ENCODE data around the gene CUBN. TPM values are rescaled to one million over a fixed set of nuclear protein-coding genes. Genes with fewer than 3 reads are reported as not detected.

Gene CUBN
- total and polyA plus RNA-seq, 9 of the 15 experiments (the other 6 are each of a cell fraction or from before 2014, with no cell fraction given): 0.04 to 0.33 (median 0.09) TPM

DNA sequence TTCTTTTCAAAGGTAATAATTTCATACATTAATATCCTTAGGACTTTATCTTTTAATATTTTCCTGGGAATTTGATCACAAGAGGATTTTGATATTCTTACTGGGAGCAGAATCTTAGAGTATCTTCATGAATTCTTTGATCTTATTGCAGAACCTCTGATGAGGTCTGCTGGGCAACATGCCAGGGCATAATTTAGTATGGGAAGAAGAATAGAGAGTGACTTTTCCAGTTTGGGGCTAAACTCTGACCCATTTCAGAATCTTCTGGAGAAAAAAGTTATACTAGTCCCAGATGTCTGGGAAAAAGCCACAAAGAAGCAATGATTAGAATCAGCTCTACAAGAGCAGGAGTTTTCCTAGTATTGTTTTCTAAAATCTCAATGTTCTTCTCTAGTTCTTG is 284.4 kb downstream of the CUBN start:
- H3K36me3 ChIP-seq (ENCODE audit: control insufficient read depth, insufficient read depth, low read length): no peaks in the 10 kb centered on the region
- BruUV-seq (replicated peaks): no TSS peak
- H3K9ac ChIP-seq (ENCODE audit: insufficient read depth in 1 of 2, low read depth in 2 of 2, low read length in 2 of 2): no peak overlapping the region
- peaks cover 0 to 2% of the 10 kb centered on the region in 2 experiments; a peak in 2 of 5 replicates for H3K27me3 ChIP-seq (ENCODE audit: control insufficient read depth in 2 of 2, insufficient read depth in 2 of 2, low read length in 2 of 2)
- in situ Hi-C loops (cut with MboI): loop anchor here (5.0 to 25.0 kb wide), 5 partner anchors 412 to 1392 kb away; no protein-coding TSS in a partner anchor
- ChIA-PET CTCF (ENCODE audit: low intra/inter-chr PET ratio) (interaction anchor here (3.1 kb wide), 1 partner anchor 412 kb away, joined by 36 read pairs; no protein-coding TSS in a partner anchor), POLR2A (interaction anchor here (0.5 to 0.9 kb wide), 4 partner anchors 18 to 1004 kb away, joined by 3 to 4 read pairs (median 3); no protein-coding TSS in a partner anchor)
- H3K4me2 ChIP-seq (ENCODE audit: insufficient read depth, low read length): no peak overlapping the region
- intact Hi-C loops (cut with micrococcal nuclease): loop anchor here (5.0 kb wide), 1 partner anchor 1372 kb away; no protein-coding TSS in a partner anchor
- H3K9me3 ChIP-seq (replicated peaks; ENCODE audit: control insufficient read depth, insufficient read depth, low read depth, low read length): no peaks in the 10 kb centered on the region
- H3K9me1 ChIP-seq (ENCODE audit: control insufficient read depth, insufficient read depth, low read length): no peaks in the 10 kb centered on the region
- FAIRE-seq: no peak
- H3K27ac ChIP-seq (ENCODE audit: extremely low read depth, low read depth, low read length): no peak overlapping the region
- ATAC-seq: no peak
- no peak overlapping the region for H2AFZ ChIP-seq (ENCODE audit: low read depth, low read length)
- no peaks in the 10 kb centered on the region for H3K4me1 ChIP-seq (replicated peaks in 1 of 2; ENCODE audit: control insufficient read depth in 2 of 2, insufficient read depth in 2 of 2, low read length in 2 of 2)
- H3K79me2 ChIP-seq (ENCODE audit: control insufficient read depth, insufficient read depth, low read length): no peaks in the 10 kb centered on the region
- no peak for DNase-seq (ENCODE audit: extremely low read depth in 1 of 4, low spot score in 3 of 4)
- H3K4me3 ChIP-seq: no peak overlapping the region
- no peaks in the 10 kb centered on the region for H4K20me1 ChIP-seq (replicated peaks; ENCODE audit: control insufficient read depth, insufficient read depth, low read length)
- TF ChIP-seq, protein P1, sequence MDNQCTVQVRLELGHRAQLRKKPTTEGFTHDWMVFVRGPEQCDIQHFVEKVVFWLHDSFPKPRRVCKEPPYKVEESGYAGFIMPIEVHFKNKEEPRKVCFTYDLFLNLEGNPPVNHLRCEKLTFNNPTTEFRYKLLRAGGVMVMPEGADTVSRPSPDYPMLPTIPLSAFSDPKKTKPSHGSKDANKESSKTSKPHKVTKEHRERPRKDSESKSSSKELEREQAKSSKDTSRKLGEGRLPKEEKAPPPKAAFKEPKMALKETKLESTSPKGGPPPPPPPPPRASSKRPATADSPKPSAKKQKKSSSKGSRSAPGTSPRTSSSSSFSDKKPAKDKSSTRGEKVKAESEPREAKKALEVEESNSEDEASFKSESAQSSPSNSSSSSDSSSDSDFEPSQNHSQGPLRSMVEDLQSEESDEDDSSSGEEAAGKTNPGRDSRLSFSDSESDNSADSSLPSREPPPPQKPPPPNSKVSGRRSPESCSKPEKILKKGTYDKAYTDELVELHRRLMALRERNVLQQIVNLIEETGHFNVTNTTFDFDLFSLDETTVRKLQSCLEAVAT (IDR thresholded peaks at IDR 0.05): no peak
- TF ChIP-seq, protein P2, sequence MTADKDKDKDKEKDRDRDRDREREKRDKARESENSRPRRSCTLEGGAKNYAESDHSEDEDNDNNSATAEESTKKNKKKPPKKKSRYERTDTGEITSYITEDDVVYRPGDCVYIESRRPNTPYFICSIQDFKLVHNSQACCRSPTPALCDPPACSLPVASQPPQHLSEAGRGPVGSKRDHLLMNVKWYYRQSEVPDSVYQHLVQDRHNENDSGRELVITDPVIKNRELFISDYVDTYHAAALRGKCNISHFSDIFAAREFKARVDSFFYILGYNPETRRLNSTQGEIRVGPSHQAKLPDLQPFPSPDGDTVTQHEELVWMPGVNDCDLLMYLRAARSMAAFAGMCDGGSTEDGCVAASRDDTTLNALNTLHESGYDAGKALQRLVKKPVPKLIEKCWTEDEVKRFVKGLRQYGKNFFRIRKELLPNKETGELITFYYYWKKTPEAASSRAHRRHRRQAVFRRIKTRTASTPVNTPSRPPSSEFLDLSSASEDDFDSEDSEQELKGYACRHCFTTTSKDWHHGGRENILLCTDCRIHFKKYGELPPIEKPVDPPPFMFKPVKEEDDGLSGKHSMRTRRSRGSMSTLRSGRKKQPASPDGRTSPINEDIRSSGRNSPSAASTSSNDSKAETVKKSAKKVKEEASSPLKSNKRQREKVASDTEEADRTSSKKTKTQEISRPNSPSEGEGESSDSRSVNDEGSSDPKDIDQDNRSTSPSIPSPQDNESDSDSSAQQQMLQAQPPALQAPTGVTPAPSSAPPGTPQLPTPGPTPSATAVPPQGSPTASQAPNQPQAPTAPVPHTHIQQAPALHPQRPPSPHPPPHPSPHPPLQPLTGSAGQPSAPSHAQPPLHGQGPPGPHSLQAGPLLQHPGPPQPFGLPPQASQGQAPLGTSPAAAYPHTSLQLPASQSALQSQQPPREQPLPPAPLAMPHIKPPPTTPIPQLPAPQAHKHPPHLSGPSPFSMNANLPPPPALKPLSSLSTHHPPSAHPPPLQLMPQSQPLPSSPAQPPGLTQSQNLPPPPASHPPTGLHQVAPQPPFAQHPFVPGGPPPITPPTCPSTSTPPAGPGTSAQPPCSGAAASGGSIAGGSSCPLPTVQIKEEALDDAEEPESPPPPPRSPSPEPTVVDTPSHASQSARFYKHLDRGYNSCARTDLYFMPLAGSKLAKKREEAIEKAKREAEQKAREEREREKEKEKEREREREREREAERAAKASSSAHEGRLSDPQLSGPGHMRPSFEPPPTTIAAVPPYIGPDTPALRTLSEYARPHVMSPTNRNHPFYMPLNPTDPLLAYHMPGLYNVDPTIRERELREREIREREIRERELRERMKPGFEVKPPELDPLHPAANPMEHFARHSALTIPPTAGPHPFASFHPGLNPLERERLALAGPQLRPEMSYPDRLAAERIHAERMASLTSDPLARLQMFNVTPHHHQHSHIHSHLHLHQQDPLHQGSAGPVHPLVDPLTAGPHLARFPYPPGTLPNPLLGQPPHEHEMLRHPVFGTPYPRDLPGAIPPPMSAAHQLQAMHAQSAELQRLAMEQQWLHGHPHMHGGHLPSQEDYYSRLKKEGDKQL (CRISPR knock-in tag; IDR thresholded peaks at IDR 0.05; ENCODE audit: borderline replicate concordance): no peak
- TF ChIP-seq FOXA3 (CRISPR knock-in tag; conservative IDR thresholded peaks at IDR 0.05 in 1 of 2, IDR thresholded peaks at IDR 0.05 in 1 of 2): no peak
- no peak for TF ChIP-seq TCF3 (CRISPR knock-in tag; IDR thresholded peaks at IDR 0.05)
- TF ChIP-seq POLR2A (conservative IDR thresholded peaks at IDR 0.05): no peak
- no peak for TF ChIP-seq RB1 (IDR thresholded peaks at IDR 0.05; ENCODE audit: low read depth)
- no peak for TF ChIP-seq KLF13 (tag; IDR thresholded peaks at IDR 0.05; ENCODE audit: borderline replicate concordance, low read depth)
- no peak for TF ChIP-seq ARID1B (IDR thresholded peaks at IDR 0.05)
- no peak for TF ChIP-seq NFXL1 (CRISPR knock-in tag; IDR thresholded peaks at IDR 0.05)
- no peak for TF ChIP-seq MCM2 (IDR thresholded peaks at IDR 0.05; ENCODE audit: low read depth)
- TF ChIP-seq MEIS2 (IDR thresholded peaks at IDR 0.05; ENCODE audit: partially characterized antibody): no peak
- TF ChIP-seq, protein P3, sequence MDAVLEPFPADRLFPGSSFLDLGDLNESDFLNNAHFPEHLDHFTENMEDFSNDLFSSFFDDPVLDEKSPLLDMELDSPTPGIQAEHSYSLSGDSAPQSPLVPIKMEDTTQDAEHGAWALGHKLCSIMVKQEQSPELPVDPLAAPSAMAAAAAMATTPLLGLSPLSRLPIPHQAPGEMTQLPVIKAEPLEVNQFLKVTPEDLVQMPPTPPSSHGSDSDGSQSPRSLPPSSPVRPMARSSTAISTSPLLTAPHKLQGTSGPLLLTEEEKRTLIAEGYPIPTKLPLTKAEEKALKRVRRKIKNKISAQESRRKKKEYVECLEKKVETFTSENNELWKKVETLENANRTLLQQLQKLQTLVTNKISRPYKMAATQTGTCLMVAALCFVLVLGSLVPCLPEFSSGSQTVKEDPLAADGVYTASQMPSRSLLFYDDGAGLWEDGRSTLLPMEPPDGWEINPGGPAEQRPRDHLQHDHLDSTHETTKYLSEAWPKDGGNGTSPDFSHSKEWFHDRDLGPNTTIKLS (IDR thresholded peaks at IDR 0.05; ENCODE audit: borderline replicate concordance, low read depth): no peak
- no peak for TF ChIP-seq BMI1 (IDR thresholded peaks at IDR 0.05; ENCODE audit: low read length)
- no peak for TF ChIP-seq SRSF3 (IDR thresholded peaks at IDR 0.05; ENCODE audit: insufficient read depth, low read length)
- TF ChIP-seq SIX5 (IDR thresholded peaks at IDR 0.05; ENCODE audit: borderline replicate concordance in 1 of 2, insufficient read depth in 1 of 2, low read depth in 1 of 2, low read length in 2 of 2): no peak

Data from K562 (cell line).